HEK293 (cell line): Measurements from ENCODE around the gene LY6G6F.

Experiments
- GLI2 ChIP-seq: fragments of 450-650 bp; formaldehyde crosslinking; IDR thresholded peaks from 2 replicates; pipeline ENCODE4; 2017; ENCODE audit warnings: missing biosample characterization, missing genetic modification characterization, low read depth, borderline replicate concordance
- GLI4 ChIP-seq: fragments of 450-650 bp; formaldehyde crosslinking; IDR thresholded peaks from 2 replicates; pipeline ENCODE4 v1.5.1; 2016; ENCODE audit warnings: missing biosample characterization, missing genetic modification characterization
- OSR2 ChIP-seq: fragments of 450-650 bp; formaldehyde crosslinking; IDR thresholded peaks from 2 replicates; pipeline ENCODE4 v1.5.1; 2016; ENCODE audit warnings: missing biosample characterization, missing genetic modification characterization
- OVOL3 ChIP-seq: fragments of 450-650 bp; formaldehyde crosslinking; IDR thresholded peaks from 2 replicates; pipeline ENCODE4 v1.5.1; 2016; ENCODE audit warnings: missing biosample characterization, missing genetic modification characterization
- ZNF133 ChIP-seq: fragments of 450-650 bp; formaldehyde crosslinking; IDR thresholded peaks from 2 replicates; pipeline ENCODE4 v1.5.1; 2016; ENCODE audit warnings: missing biosample characterization, missing genetic modification characterization
- ZNF140 ChIP-seq: fragments of 450-650 bp; formaldehyde crosslinking; IDR thresholded peaks from 2 replicates; pipeline ENCODE4 v1.5.1; 2016; ENCODE audit warnings: missing biosample characterization, missing genetic modification characterization
- ZNF157 ChIP-seq: fragments of 450-650 bp; formaldehyde crosslinking; IDR thresholded peaks from 2 replicates; pipeline ENCODE4 v1.5.1; 2016; ENCODE audit warnings: missing biosample characterization, missing genetic modification characterization
- ZNF18 ChIP-seq: fragments of 450-650 bp; formaldehyde crosslinking; IDR thresholded peaks from 2 replicates; pipeline ENCODE4 v1.5.1; 2016; ENCODE audit warnings: missing biosample characterization, missing genetic modification characterization
- ZNF280D ChIP-seq: fragments of 450-650 bp; formaldehyde crosslinking; IDR thresholded peaks from 2 replicates; pipeline ENCODE4 v1.5.1; 2016; ENCODE audit warnings: missing biosample characterization, missing genetic modification characterization
- ZNF37A ChIP-seq: fragments of 450-650 bp; IDR thresholded peaks from 2 replicates; pipeline ENCODE4 v1.5.1; 2018; ENCODE audit warnings: missing biosample characterization, missing genetic modification characterization
- ZNF518A ChIP-seq: fragments of 450-650 bp; formaldehyde crosslinking; conservative IDR thresholded peaks from 2 replicates; pipeline ENCODE4 v1.5.1; 2016; ENCODE audit warnings: low read depth, missing biosample characterization, missing genetic modification characterization
- ZNF555 ChIP-seq: fragments of 450-650 bp; formaldehyde crosslinking; conservative IDR thresholded peaks from 2 replicates; pipeline ENCODE4 v1.5.1; 2017; ENCODE audit warnings: missing biosample characterization, mild to moderate bottlenecking, missing genetic modification characterization, inconsistent platforms
- ZNF610 ChIP-seq: fragments of 450-650 bp; formaldehyde crosslinking; IDR thresholded peaks from 2 replicates; pipeline ENCODE4 v1.5.1; 2016; ENCODE audit warnings: missing biosample characterization, missing genetic modification characterization, borderline replicate concordance
- ZNF658 ChIP-seq: fragments of 450-650 bp; formaldehyde crosslinking; IDR thresholded peaks from 2 replicates; pipeline ENCODE4; 2016; ENCODE audit warnings: missing biosample characterization, missing genetic modification characterization
- ZNF776 ChIP-seq: fragments of 450-650 bp; formaldehyde crosslinking; IDR thresholded peaks from 2 replicates; pipeline ENCODE4 v1.5.0; 2017; ENCODE audit warnings: missing biosample characterization, missing genetic modification characterization, borderline replicate concordance
- ZNF785 ChIP-seq: fragments of 450-650 bp; formaldehyde crosslinking; IDR thresholded peaks from 2 replicates; pipeline ENCODE4 v1.5.1; 2016; ENCODE audit warnings: missing biosample characterization, missing genetic modification characterization
- TF ChIP-seq, protein P1 (sequence below): fragments of 450-650 bp; formaldehyde crosslinking; conservative IDR thresholded peaks from 2 replicates; pipeline ENCODE4 v1.5.1; 2016; ENCODE audit warnings: low read depth, missing biosample characterization, missing genetic modification characterization
- TF ChIP-seq, protein P2 (sequence below): fragments of 450-650 bp; formaldehyde crosslinking; IDR thresholded peaks from 2 replicates; pipeline ENCODE4 v1.5.1; 2017; ENCODE audit warnings: missing biosample characterization, missing genetic modification characterization
- TF ChIP-seq, protein P3 (sequence below): fragments of 450-650 bp; formaldehyde crosslinking; IDR thresholded peaks from 2 replicates; pipeline ENCODE4 v1.5.1; 2016; ENCODE audit warnings: missing biosample characterization, missing genetic modification characterization
- TF ChIP-seq, protein P4 (sequence below): fragments of 450-650 bp; formaldehyde crosslinking; IDR thresholded peaks from 2 replicates; pipeline ENCODE4 v1.5.1; 2016; ENCODE audit warnings: missing biosample characterization, missing genetic modification characterization

The LY6G6F gene

GRCh38 chr6:31737991-31738979 lies 31.6 kb downstream of the LY6G6F start (continued):
- TF ChIP-seq ZNF518A (tag by site-specific recombination) (0 out of 2 replicates have a peak, but pooled peaks have one; percentile 15), OVOL3 (tag by site-specific recombination) (no peak), GLI4 (no peak), ZNF776 (tag by site-specific recombination) (no peak), ZNF18 (tag by site-specific recombination) (no peak), ZNF785 (tag by site-specific recombination) (no peak), ZNF658 (tag by site-specific recombination) (no peak), ZNF157 (tag by site-specific recombination) (no peak), ZNF37A (no peak), GLI2 (tag by site-specific recombination) (no peak), ZNF133 (no peak), ZNF140 (tag by site-specific recombination) (no peak), ZNF610 (tag by site-specific recombination) (no peak), ZNF280D (tag by site-specific recombination) (no peak), OSR2 (tag by site-specific recombination) (peak; percentile 92), ZNF555 (tag by site-specific recombination) (no peak)
- TF ChIP-seq, protein P1, sequence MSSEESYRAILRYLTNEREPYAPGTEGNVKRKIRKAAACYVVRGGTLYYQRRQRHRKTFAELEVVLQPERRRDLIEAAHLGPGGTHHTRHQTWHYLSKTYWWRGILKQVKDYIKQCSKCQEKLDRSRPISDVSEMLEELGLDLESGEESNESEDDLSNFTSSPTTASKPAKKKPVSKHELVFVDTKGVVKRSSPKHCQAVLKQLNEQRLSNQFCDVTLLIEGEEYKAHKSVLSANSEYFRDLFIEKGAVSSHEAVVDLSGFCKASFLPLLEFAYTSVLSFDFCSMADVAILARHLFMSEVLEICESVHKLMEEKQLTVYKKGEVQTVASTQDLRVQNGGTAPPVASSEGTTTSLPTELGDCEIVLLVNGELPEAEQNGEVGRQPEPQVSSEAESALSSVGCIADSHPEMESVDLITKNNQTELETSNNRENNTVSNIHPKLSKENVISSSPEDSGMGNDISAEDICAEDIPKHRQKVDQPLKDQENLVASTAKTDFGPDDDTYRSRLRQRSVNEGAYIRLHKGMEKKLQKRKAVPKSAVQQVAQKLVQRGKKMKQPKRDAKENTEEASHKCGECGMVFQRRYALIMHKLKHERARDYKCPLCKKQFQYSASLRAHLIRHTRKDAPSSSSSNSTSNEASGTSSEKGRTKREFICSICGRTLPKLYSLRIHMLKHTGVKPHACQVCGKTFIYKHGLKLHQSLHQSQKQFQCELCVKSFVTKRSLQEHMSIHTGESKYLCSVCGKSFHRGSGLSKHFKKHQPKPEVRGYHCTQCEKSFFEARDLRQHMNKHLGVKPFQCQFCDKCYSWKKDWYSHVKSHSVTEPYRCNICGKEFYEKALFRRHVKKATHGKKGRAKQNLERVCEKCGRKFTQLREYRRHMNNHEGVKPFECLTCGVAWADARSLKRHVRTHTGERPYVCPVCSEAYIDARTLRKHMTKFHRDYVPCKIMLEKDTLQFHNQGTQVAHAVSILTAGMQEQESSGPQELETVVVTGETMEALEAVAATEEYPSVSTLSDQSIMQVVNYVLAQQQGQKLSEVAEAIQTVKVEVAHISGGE (tag by site-specific recombination) = no peak; the same call in 1 of the 2 replicates
- TF ChIP-seq, protein P2, sequence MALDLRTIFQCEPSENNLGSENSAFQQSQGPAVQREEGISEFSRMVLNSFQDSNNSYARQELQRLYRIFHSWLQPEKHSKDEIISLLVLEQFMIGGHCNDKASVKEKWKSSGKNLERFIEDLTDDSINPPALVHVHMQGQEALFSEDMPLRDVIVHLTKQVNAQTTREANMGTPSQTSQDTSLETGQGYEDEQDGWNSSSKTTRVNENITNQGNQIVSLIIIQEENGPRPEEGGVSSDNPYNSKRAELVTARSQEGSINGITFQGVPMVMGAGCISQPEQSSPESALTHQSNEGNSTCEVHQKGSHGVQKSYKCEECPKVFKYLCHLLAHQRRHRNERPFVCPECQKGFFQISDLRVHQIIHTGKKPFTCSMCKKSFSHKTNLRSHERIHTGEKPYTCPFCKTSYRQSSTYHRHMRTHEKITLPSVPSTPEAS = no peak
- TF ChIP-seq, protein P3, sequence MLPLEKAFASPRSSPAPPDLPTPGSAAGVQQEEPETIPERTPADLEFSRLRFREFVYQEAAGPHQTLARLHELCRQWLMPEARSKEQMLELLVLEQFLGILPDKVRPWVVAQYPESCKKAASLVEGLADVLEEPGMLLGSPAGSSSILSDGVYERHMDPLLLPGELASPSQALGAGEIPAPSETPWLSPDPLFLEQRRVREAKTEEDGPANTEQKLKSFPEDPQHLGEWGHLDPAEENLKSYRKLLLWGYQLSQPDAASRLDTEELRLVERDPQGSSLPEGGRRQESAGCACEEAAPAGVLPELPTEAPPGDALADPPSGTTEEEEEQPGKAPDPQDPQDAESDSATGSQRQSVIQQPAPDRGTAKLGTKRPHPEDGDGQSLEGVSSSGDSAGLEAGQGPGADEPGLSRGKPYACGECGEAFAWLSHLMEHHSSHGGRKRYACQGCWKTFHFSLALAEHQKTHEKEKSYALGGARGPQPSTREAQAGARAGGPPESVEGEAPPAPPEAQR (tag by site-specific recombination) = no peak
- TF ChIP-seq, protein P4, sequence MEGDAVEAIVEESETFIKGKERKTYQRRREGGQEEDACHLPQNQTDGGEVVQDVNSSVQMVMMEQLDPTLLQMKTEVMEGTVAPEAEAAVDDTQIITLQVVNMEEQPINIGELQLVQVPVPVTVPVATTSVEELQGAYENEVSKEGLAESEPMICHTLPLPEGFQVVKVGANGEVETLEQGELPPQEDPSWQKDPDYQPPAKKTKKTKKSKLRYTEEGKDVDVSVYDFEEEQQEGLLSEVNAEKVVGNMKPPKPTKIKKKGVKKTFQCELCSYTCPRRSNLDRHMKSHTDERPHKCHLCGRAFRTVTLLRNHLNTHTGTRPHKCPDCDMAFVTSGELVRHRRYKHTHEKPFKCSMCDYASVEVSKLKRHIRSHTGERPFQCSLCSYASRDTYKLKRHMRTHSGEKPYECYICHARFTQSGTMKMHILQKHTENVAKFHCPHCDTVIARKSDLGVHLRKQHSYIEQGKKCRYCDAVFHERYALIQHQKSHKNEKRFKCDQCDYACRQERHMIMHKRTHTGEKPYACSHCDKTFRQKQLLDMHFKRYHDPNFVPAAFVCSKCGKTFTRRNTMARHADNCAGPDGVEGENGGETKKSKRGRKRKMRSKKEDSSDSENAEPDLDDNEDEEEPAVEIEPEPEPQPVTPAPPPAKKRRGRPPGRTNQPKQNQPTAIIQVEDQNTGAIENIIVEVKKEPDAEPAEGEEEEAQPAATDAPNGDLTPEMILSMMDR = no peak
